HL-60 (cell line): ENCODE measurements around the gene GRM5.

ENCODE experiments used
- DNase-seq, 2 experiments: peaks; one replicate each; pipeline ENCODE4 v3.0.0-alpha.2; 2010 to 2020; ENCODE audit warnings: low read depth in 1 of 2, low spot score in 1 of 2
- H3K27ac ChIP-seq: fragments of 250-450 bp; sonication (Bioruptor Pico); replicated peaks from 2 replicates; pipeline ENCODE4 v1.5.1; 2020; ENCODE audit warnings: mild to moderate bottlenecking, moderate library complexity
- H3K27me3 ChIP-seq: fragments of 250-450 bp; sonication (Bioruptor Pico); 2 replicates; pipeline ENCODE4 v1.5.1; 2021; ENCODE audit warnings: mild to moderate bottlenecking, moderate library complexity; ENCODE audit not compliant: insufficient read depth, poor library complexity, severe bottlenecking
- H3K4me3 ChIP-seq: replicated peaks from 2 replicates; pipeline ENCODE4 v1.5.1; 2011; ENCODE audit warnings: mild to moderate bottlenecking, control low read depth, low read length; ENCODE audit not compliant: insufficient read depth
- GABPA ChIP-seq: IDR thresholded peaks from 2 replicates; pipeline ENCODE4 v1.6.1; 2012; ENCODE audit warnings: low read depth
- POLR2AphosphoS5 ChIP-seq: IDR thresholded peaks from 2 replicates; pipeline ENCODE4 v1.6.1; 2012; ENCODE audit warnings: low read depth
- SPI1 ChIP-seq: IDR thresholded peaks from 2 replicates; pipeline ENCODE4 v1.6.1; 2012; ENCODE audit warnings: low read depth, mild to moderate bottlenecking, borderline replicate concordance
- TF ChIP-seq, protein P1 (sequence below): IDR thresholded peaks from 2 replicates; pipeline ENCODE4 v1.6.1; 2012; ENCODE audit warnings: low read depth; ENCODE audit not compliant: insufficient replicate concordance
- TF ChIP-seq, protein P2 (sequence below): IDR thresholded peaks from one replicate; pipeline ENCODE4 v1.5.1; 2011; ENCODE audit warnings: low read length, control low read depth, inconsistent platforms; ENCODE audit not compliant: insufficient read depth

GRM5 gene

GRCh38 chr11:88494848-88495247, 570.9 kb downstream of the GRM5 start:
- no peak for DNase-seq
- H3K27ac ChIP-seq: no peak overlapping the region
- H3K4me3 ChIP-seq: no peak overlapping the region
- H3K27me3 ChIP-seq: no peaks in the 10 kb centered on the region
- TF ChIP-seq GABPA: no peak
- TF ChIP-seq, protein P1, sequence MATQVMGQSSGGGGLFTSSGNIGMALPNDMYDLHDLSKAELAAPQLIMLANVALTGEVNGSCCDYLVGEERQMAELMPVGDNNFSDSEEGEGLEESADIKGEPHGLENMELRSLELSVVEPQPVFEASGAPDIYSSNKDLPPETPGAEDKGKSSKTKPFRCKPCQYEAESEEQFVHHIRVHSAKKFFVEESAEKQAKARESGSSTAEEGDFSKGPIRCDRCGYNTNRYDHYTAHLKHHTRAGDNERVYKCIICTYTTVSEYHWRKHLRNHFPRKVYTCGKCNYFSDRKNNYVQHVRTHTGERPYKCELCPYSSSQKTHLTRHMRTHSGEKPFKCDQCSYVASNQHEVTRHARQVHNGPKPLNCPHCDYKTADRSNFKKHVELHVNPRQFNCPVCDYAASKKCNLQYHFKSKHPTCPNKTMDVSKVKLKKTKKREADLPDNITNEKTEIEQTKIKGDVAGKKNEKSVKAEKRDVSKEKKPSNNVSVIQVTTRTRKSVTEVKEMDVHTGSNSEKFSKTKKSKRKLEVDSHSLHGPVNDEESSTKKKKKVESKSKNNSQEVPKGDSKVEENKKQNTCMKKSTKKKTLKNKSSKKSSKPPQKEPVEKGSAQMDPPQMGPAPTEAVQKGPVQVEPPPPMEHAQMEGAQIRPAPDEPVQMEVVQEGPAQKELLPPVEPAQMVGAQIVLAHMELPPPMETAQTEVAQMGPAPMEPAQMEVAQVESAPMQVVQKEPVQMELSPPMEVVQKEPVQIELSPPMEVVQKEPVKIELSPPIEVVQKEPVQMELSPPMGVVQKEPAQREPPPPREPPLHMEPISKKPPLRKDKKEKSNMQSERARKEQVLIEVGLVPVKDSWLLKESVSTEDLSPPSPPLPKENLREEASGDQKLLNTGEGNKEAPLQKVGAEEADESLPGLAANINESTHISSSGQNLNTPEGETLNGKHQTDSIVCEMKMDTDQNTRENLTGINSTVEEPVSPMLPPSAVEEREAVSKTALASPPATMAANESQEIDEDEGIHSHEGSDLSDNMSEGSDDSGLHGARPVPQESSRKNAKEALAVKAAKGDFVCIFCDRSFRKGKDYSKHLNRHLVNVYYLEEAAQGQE: no peak
- no peak for TF ChIP-seq POLR2AphosphoS5
- TF ChIP-seq, protein P2, sequence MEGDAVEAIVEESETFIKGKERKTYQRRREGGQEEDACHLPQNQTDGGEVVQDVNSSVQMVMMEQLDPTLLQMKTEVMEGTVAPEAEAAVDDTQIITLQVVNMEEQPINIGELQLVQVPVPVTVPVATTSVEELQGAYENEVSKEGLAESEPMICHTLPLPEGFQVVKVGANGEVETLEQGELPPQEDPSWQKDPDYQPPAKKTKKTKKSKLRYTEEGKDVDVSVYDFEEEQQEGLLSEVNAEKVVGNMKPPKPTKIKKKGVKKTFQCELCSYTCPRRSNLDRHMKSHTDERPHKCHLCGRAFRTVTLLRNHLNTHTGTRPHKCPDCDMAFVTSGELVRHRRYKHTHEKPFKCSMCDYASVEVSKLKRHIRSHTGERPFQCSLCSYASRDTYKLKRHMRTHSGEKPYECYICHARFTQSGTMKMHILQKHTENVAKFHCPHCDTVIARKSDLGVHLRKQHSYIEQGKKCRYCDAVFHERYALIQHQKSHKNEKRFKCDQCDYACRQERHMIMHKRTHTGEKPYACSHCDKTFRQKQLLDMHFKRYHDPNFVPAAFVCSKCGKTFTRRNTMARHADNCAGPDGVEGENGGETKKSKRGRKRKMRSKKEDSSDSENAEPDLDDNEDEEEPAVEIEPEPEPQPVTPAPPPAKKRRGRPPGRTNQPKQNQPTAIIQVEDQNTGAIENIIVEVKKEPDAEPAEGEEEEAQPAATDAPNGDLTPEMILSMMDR: no peak
- no peak for TF ChIP-seq SPI1

- TF ChIP-seq, protein P2: no peak
- TF ChIP-seq POLR2AphosphoS5 (no peak), SPI1 (no peak), GABPA (no peak)
- TF ChIP-seq, protein P1: no peak
- H3K27ac ChIP-seq: no peak overlapping the region
- no peak for DNase-seq
- H3K27me3 ChIP-seq: no peaks in the 10 kb centered on the region
- no peak overlapping the region for H3K4me3 ChIP-seq
These were observed 574.1 kb downstream of the GRM5 start for GRCh38 chr11:88491674-88492073.

GRCh38 chr11:88489030-88489429, 576.8 kb downstream of the GRM5 start:
- Histone ChIP-seq H3K27ac (no peak overlapping the region), H3K27me3 (no peaks in the 10 kb centered on the region), H3K4me3 (no peak overlapping the region)
- TF ChIP-seq POLR2AphosphoS5: no peak
- TF ChIP-seq SPI1: no peak
- TF ChIP-seq, protein P2: no peak
- no peak for TF ChIP-seq GABPA
- TF ChIP-seq, protein P1: no peak
- no peak for DNase-seq
